ENCODE measurements around the gene NAPB. TPM values are rescaled to one million over a fixed set of nuclear protein-coding genes. Genes with fewer than 3 reads are reported as not detected.

The NAPB gene
- total and polyA plus RNA-seq, 2 of the 8 experiments (the other 6 are each of a cell fraction or from before 2014, with no cell fraction given) = 6.2 to 12.3 TPM

- TF ChIP-seq CHD7 (IDR thresholded peaks at IDR 0.05; ENCODE audit: insufficient replicate concordance, low read length) (no peak), SP1 (IDR thresholded peaks at IDR 0.05; ENCODE audit: low read depth, low read length) (no peak), MAFK (IDR thresholded peaks at IDR 0.05; ENCODE audit: low read depth, low read length) (no peak), KDM4A (IDR thresholded peaks at IDR 0.05; ENCODE audit: low read depth, low read length, severe bottlenecking) (no peak), ATF2 (IDR thresholded peaks at IDR 0.05; ENCODE audit: low read length) (no peak), ZNF274 (IDR thresholded peaks at IDR 0.05; ENCODE audit: borderline replicate concordance, extremely low read depth, low read length) (no peak), POLR2A (IDR thresholded peaks at IDR 0.05; ENCODE audit: control extremely low read depth in 1 of 2, low read depth in 2 of 2, low read length in 2 of 2) (no peak), HDAC2 (IDR thresholded peaks at IDR 0.05; ENCODE audit: borderline replicate concordance in 1 of 2, low read depth in 2 of 2, low read length in 2 of 2) (no peak), GABPA (IDR thresholded peaks at IDR 0.05; ENCODE audit: borderline replicate concordance, insufficient read depth, low read length) (no peak)
These were observed 80.2 kb downstream of the NAPB start (continued) for GRCh38 chr20:23341073-23341472.
